T47D (cell line): ENCODE measurements around the gene PDE6G.
"Not testable (repeated sequence)": the region's sequence is repeated elsewhere in the genome, so short reads cannot be mapped to it uniquely, and the experiment has no call there.

Experiments
- DNase-seq, 2 experiments: peaks; one replicate each; pipeline versions ENCODE4 v3.0.0 to v3.0.0-alpha.2; 2011 to 2012; ENCODE audit warnings: low read depth in 1 of 2, low spot score in 1 of 2
- JUND ChIP-seq: IDR thresholded peaks from 2 replicates; pipeline ENCODE4 v1.6.1; 2012; ENCODE audit warnings: low read depth
- in situ Hi-C: cut with HindIII; loops from 2 replicates; pipeline ENCODE4 v1.10.0; 2016; ENCODE audit warnings: low sequenced_read_pairs, low pct_unique_long_range_greater_than_20kb

Gene PDE6G

DNA sequence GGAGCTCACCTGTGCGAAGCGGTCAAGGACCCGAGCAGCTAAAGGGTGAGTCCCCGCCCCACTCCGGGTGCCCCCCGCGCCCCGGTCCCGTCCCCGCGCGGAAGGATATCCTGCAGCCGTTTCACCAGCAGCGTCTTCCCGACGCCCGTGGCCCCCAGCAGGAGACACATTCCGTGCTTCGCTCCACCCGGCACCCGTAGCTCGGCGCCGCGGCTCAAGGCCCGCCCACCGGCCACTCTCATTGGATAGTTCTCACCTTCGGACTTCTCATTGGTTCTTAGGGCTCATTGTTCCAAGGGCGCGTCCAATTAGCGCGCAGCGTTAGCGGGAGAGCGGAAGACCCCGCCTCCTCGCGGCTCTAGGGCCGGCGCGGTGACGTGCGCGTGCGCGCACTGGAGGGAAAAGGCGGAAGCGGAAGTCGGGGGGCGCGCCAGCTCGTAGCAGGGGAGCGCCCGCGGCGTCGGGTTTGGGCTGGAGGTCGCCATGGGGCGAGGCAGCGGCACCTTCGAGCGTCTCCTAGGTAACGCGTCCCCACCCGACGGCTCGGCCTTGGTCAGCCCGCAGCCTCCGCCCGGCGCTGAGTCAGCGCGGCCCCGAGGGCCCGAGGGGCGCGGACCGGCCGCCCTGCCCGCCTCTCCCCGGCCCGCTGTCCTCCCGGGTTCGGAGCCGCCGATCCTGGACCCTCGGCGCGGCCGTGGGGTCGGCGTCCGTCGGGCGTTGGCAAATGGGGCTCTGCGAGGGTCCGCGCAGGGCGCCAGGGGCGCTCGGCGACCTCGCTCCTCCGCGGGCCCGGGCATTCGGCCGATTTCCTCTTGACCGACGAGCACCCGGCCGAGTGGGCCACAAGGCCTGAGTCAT, 27.5 kb upstream of the PDE6G start, which contains the start of the genes ARL16 and HGS:
TSS of gene ARL16 (minus strand) at position 214 of the 858 bp plus-strand sequence. CDS start at position 170, 44 bp downstream.
TSS of gene HGS (plus strand) at position 428 of the 858 bp plus-strand sequence. CDS start at position 484, 56 bp downstream.
- peak; percentile 100 for DNase-seq
- no peak for TF ChIP-seq JUND
- in situ Hi-C loops: no loop called here

DNA sequence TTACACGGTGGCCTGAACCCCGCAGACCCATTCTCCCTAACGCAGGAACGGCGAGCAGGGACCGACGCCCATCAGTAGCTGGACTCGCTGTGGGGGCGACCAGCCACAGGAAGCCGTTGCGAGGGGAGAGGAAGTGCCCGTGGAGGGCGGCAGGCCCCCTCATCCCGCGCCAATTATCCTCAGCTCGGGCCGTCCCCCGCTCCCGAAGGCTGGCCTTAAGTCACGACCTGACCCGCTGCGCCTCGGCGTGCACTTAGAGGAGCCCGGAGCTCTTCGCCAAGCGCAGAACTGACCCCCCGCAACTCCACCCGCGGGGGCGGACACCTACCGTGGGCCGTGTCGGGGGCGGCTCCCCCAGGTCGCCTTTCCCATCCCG, 26.9 kb upstream of the PDE6G start:
- TF ChIP-seq JUND: no peak
- in situ Hi-C loops: no loop called here
- DNase-seq: no peak

DNA sequence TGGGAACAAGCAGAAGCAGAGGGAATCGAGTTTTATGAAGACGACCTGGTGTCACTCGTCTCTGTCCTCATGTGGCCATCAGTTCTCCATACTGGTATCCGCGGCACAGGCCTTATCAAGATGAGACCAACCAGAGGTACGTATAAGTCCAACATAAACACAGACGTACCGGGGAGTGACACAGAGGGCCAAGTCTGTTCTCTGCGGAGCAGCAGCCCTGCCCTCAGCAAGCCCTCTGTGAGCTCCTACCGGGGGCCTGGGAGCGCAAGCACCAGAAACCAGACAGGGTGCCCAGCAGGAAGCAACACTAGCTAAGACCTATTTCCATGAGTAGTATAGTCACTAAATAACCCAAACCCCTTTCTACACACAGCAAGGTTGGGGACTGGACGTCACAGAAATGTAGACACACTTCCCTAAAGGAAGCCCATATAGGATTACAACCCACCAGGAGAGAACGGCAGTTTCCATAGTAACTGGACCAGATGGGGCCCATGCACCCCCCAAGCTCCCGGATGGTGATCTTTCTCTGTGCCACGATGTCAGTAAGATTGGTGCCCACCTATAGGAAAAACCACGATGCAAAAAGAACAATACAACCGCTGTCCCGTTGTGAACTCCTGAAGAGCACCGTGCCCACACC, 26.3 kb upstream of the PDE6G start:
- DNase-seq: no peak
- no peak for TF ChIP-seq JUND
- in situ Hi-C loops: no loop called here

DNA sequence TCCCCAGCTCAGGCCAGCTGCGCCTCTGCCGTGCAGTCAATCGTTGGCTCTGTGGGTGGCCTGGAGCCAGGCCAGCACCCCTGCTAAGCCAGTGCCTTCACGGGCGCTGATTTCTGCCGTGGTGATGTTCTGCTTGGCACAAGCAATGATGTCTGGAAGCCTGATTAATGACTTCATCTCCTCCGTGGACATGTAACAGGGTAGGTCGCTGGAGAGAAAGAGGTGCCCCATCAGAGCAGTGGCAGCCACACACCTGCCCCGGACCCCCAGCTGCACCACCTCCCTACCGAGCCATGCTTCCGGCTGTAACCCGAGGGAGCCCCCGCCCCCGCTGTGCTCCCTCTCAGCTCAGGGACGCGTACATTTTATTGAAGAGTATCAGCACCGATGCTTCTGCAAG, 25.3 kb upstream of the PDE6G start:
- in situ Hi-C loops: no loop called here
- no peak for DNase-seq
- no peak for TF ChIP-seq JUND

DNA sequence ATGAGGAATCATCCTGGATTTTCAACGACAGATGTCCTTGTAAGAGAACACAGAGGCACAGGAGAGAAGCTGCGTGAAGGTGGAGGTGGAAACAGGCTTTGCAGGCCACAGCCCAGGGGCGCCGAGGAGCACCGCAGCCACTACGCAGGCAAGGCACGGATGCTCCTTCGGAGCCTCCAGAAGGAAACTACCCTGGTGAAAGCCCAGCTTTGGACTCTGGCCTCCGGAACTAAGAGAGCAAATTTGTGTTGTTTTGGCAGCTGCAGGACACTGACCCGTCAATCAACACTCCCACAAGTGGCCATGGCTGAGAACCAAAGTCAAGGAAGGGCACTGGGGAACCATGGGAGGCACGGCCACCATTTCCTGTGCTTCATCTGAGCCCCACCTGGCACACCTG, 23.8 kb upstream of the PDE6G start:
- DNase-seq: no peak
- in situ Hi-C loops: no loop called here

DNA sequence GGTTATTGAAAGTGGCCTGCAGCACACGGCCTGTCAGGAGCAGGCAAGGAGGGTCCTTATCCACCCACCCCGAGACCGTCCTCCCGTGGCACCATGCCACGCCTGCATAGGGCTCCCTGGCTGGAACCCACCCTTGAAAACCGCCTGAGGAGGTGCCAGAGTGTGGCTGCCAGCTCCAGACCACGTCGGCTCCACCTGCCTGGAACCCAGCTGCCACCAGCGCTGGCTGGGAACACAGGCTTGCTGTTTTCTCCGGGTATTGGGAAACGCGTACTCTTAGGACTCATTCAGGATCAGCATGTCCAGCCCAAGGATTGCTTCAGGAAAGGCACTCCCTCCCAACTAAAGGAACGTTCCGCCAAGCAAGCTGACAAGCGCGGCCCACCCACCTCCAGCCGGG, 20.6 kb upstream of the PDE6G start:
- in situ Hi-C loops: no loop called here
- no peak for TF ChIP-seq JUND
- no peak for DNase-seq

More for the DNA sequence above, 23.8 kb upstream of the PDE6G start:
- TF ChIP-seq JUND: no peak

DNA sequence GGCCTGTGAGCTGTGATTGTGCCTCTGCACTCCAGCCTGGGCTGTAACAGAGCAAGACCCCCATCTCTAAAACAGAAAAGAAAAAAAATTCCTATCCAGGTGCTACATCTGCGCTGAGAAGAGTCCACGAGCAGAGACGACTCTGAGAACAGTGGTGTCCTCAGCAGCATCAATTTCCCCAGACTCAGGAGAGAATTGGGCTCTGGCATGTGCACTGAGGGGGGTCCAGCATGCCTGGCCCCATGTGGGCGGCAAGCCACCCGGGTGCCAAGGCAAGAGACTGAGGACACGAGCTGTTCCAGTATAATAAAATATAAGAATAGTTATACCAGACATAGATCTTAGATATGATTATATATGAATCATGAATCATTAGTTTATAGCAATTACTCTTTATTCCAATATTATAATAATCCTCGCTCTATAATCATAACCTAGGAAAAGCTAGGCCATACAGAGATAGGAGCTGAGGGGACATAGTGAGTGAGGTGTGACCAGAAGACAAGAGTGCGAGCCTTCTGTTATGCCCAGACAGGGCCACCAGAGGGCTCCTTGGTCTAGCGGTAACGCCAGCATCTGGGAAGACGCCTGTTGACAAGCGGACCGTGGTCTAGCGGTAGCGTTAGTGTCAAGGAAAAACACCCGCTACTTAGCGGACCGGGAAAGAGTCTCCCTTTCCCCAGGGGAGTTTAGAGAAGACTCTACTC, 19.3 kb upstream of the PDE6G start:
- in situ Hi-C loops: not testable (repeated sequence)
- peak in 1 of 2 experiments; percentile 57 for DNase-seq

DNA sequence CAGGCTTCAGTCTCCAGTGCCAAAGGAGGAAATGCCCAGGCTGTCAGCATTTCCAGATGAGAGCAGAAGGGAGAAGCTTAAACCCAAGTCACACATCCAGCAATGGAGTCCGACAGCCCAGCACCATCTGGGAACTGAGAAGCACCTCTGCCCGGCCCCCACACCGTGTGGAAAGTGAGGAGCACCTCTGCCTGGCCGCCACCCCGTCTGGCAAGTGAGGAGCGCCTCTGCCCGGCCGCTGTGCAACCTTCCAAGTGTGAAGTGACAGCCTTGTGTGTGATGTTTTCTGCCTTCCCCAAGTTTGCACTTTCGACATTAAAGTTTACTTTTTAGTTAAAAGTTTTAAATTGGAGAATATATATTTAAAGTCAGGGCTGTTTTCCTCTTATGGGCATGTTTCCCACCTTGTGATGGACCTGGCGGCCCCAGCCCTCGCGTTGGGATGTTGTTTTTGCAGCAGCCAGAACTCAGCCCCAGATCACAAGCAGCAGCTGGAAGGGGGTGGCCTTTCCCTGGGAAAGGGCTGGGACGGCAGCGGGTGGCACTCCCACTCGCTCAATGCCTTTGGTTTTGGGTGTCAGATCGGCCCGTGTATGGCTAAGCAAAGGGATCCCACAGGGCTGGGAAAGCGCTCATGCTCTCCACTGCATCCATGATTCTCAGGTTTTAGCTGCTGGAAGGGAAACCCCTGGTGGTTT, 17.4 kb upstream of the PDE6G start:
- no peak for DNase-seq
- in situ Hi-C loops: no loop called here
- TF ChIP-seq JUND: no peak

DNA sequence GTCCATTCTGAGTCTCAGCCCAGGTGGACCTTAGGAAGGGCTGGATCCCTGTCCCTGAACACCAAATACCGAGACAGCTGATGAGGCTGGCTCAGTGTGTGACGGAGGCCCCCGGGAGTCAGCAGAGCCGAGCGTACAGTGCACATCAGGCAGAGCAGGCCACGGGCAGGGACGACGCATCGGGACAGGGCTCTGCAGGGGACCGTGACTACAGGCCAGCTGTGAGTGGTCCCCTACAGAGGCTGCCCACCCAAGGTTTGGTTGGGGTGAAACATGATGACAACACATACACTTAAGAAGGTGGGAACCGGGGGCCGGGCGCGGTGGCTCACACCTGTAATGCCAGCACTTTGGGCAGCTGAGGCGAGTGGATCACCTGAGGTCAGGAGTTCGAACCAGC, 16.6 kb upstream of the PDE6G start:
- in situ Hi-C loops: no loop called here
- TF ChIP-seq JUND: no peak
- DNase-seq: no peak

DNA sequence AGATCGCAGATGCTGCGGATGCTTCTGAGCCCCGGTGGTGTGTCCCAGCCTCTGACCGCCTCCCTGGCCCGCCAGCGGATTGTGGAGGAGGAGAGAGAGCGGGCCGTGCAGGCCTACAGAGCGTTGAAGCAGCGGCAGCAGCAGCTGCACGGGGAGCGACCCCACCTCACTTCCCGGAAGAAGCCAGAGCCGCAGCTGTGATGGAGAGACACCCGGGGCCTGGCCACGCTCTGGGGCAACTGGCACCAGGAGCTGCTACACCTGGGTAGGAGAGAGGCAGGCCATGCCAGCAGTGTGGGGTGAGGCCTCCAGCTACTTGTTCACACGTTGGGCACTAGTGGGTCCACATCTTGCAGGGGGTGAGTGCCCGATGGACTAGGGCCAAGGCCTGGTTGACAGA, 16.2 kb upstream of the PDE6G start:
- DNase-seq: no peak
- no peak for TF ChIP-seq JUND
- in situ Hi-C loops: no loop called here

DNA sequence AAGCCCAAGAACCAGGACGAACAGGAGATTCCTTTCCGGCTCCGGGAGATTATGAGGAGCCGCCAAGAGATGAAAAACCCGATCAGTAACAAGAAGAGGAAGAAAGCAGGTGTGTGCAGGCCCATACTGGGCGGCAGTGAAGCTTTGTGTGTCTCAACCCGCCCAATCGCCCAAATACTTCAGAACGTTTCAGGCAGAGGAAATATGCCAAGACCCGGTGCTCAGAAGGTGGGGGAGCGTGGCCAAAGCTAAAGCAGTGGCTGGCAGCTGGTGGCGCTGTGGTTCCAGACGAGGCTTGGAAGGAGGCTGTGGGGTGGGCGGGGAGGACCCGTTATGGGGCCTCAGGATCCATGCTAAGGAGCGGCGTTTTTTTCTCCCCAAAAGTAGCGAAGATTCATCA, 11.4 kb upstream of the PDE6G start:
- TF ChIP-seq JUND: no peak
- no peak for DNase-seq
- in situ Hi-C loops: no loop called here
